OCI-LY1 (cell line): ENCODE results near the gene CMIP.

Experiments used
- EZH2 ChIP-seq: fragments of 200-600 bp; sonication (generic), shearing (Covaris generic); IDR thresholded peaks from 2 replicates; pipeline ENCODE4 v1.8.0; 2017; ENCODE audit warnings: borderline replicate concordance, mixed run types, mild to moderate bottlenecking, antibody characterized with exemption, low read length, moderate library complexity, mixed read lengths
- TF ChIP-seq, protein P1 (sequence below): fragments of 200-600 bp; sonication (generic), shearing (Covaris generic); IDR thresholded peaks from 2 replicates; pipeline ENCODE4 v1.5.1; 2017; ENCODE audit warnings: mild to moderate bottlenecking, antibody characterized with exemption, low read length, moderate library complexity, mixed read lengths

DNA sequence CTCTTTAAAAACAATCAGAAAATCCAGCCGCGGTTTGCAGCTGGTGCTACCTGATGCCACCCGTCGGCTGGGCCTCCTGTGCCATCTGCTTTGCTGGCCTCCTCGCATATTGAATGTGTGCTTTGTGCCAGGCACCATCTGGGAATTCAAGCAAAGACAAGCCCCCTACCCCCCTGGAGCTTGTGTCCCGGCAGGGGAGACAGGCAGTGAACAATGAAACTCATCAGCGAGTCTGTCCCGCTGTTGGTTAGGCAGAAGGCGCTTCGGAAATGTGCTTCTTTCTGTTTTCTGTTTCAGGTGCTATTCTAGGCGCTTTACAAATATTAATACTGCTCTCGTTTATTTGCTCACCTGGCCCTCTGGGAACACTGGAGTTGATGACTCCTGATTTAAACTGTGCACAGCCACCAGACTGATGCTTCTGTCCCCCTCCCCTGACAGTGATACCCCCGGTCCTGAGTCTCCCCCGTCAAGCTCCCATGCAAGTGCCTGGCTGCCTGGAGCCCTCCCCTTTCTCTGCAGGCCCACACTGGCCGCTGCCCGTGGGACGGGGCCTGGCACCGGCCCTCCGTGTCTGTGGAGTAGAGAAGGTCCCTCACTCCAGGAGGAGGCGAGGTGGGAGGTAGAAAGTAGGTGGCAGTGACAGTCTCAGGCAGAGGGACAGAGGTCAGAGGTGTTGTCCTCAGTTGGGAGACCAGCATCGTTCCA, 208.3 kb downstream of the CMIP start:
- TF ChIP-seq, protein P1, sequence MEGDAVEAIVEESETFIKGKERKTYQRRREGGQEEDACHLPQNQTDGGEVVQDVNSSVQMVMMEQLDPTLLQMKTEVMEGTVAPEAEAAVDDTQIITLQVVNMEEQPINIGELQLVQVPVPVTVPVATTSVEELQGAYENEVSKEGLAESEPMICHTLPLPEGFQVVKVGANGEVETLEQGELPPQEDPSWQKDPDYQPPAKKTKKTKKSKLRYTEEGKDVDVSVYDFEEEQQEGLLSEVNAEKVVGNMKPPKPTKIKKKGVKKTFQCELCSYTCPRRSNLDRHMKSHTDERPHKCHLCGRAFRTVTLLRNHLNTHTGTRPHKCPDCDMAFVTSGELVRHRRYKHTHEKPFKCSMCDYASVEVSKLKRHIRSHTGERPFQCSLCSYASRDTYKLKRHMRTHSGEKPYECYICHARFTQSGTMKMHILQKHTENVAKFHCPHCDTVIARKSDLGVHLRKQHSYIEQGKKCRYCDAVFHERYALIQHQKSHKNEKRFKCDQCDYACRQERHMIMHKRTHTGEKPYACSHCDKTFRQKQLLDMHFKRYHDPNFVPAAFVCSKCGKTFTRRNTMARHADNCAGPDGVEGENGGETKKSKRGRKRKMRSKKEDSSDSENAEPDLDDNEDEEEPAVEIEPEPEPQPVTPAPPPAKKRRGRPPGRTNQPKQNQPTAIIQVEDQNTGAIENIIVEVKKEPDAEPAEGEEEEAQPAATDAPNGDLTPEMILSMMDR: no peak
- no peak for TF ChIP-seq EZH2
